Adipose tissue (tissue), 3 donors: ENCODE measurements around the gene HS3ST1. TPM values are rescaled to one million over a fixed set of nuclear protein-coding genes. Genes with fewer than 3 reads are reported as not detected.

Experiments used
- H3K27ac ChIP-seq: one replicate; pipeline ENCODE4 v1.5.1; 2013; ENCODE audit warnings: low read depth, low read length
- WGBS, 3 donors: extraction: QIAGEN DNeasy Blood & Tissue Kit; methylation state at CpG; one replicate each; pipeline ENCODE4 v1.1.7; 2013; 5-methylcytosine and 5-hydroxymethylcytosine counted together
- polyA plus RNA-seq, 3 donors: library from polyadenylated mRNA; stranded (reverse); fragments of 200-250 nt; gene quantifications; one replicate each; pipeline ENCODE4 v1.2.3, GENCODE V29; 2013
- donor health status: healthy with polysubstance abuse.
- donor health status: Bipolar disorder and iron deficiency.
- donor health status: healthy.

HS3ST1 gene
- polyA plus RNA-seq, 3 donors, result 0.12 to 1.7 (median 1.5) TPM

GRCh38 chr4:11355226-11355625 is 73.5 kb downstream of the HS3ST1 start:
- 64 to 90% (median 89%) methylated on average over 8 of the region's 8 CpGs for WGBS, 3 donors
- no peak overlapping the region for H3K27ac ChIP-seq

DNA sequence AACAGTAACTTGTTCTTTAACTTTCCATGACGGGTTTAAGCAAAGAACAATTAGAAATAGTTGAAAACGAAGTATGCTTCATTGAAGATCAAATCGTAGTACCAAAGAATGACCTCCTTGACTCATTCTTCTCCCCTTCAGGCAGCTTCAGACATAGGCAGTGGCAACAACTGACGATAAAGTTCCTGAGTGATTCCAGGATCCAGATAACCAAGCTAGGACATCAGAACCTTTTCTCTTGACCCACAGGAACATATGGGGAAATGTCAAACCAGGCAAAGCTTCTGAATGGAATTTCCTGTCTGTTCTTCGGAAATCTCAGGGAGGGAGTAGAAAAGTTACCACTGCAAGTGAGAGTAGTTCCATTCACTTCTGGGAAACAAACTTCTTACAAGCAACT is 74.2 kb downstream of the HS3ST1 start:
- no peak overlapping the region for H3K27ac ChIP-seq
- WGBS, 3 donors, result 64 to 88% (median 84%) methylated on average over 5 of the region's 5 CpGs

DNA sequence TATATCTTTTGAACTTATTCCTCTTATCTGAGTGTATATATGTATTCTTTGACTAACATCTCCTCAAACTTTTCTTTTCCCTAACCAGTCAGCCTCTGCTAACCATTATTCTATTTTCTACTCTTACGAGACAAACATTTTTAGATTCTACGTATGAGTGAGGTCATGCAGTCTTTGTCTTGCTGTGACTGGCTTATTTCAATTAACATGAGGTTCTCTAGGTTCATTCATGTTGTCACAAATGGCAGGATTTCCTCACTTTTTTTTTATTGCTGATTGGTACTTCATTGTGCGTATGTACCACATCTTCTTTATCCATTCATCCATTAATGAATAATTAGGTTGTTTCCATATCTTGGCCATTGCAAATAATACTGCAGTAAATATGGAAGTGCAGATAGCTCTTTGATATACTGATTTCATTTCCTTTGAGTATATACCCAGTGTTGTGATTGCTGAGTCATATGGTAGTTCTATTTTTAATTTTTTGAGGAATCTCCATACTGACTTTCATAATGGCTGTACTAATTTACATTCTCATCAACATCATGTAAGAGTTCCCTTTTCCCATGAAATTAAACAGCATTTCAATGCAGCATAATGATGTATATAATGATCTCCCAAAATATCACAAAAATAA is 80.1 kb downstream of the HS3ST1 start:
- H3K27ac ChIP-seq, result no peak overlapping the region
- WGBS, 3 donors, result 72 to 81% (median 76%) methylated on average over 3 of the region's 3 CpGs

DNA sequence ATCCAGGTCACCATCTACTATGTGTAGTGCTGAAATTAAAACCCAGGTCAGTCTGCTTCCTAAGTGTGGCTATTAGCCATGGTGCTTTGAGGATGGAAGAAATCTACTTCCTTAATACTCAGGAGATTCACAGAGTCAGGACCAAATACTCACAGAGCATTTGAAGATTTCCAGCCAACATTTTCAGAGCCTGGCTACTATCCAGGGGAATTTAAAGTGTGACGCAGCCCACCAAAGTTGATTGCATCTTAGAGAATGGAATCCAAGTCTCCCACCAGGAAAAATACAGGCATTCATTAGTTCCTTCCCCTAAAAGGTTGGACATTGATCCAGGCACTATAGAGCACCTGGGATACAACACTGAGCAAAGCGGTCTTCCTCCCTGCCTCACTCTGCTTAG is 83.8 kb downstream of the HS3ST1 start:
- 62 to 85% (median 66%) methylated on average over 2 of the region's 2 CpGs for WGBS, 3 donors

GRCh38 chr4:11343536-11343935 is 85.2 kb downstream of the HS3ST1 start:
- no peak overlapping the region for H3K27ac ChIP-seq
- 67 to 95% (median 90%) methylated on average over 4 of the region's 4 CpGs for WGBS, 3 donors

More for the DNA sequence above, 83.8 kb downstream of the HS3ST1 start:
- no peak overlapping the region for H3K27ac ChIP-seq
